Measurements from ENCODE around the gene ZNRF2. TPM values are rescaled to one million over a fixed set of nuclear protein-coding genes. Genes with fewer than 3 reads are reported as not detected.

ZNRF2 gene
- total RNA-seq, 2 experiments from 2014 or later: 20.4 to 23.6 TPM

DNA sequence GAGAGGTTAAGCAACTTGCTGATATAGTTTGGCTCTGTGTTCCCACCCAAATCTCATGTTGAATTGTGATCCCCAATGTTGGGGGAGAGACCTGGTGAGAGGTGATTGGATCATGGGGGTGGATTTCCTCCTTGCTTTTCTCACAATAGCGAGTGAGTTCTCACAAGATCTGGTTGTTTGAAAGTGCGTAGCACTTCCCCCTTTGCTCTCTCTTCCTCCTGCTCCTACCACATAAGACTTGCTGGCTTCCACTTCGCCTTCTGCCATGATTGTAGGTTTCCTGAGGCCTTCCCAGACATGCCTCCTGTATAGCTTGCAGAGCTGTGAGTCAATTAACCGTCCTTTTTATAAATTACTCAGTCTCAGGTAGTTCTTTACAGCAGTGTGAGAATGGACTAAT lies 13.5 kb upstream of the ZNRF2 start:
- ChIA-PET POLR2A (no interaction called here), CTCF (no interaction called here)
- TF ChIP-seq, protein P1, sequence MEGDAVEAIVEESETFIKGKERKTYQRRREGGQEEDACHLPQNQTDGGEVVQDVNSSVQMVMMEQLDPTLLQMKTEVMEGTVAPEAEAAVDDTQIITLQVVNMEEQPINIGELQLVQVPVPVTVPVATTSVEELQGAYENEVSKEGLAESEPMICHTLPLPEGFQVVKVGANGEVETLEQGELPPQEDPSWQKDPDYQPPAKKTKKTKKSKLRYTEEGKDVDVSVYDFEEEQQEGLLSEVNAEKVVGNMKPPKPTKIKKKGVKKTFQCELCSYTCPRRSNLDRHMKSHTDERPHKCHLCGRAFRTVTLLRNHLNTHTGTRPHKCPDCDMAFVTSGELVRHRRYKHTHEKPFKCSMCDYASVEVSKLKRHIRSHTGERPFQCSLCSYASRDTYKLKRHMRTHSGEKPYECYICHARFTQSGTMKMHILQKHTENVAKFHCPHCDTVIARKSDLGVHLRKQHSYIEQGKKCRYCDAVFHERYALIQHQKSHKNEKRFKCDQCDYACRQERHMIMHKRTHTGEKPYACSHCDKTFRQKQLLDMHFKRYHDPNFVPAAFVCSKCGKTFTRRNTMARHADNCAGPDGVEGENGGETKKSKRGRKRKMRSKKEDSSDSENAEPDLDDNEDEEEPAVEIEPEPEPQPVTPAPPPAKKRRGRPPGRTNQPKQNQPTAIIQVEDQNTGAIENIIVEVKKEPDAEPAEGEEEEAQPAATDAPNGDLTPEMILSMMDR (IDR thresholded peaks at IDR 0.05): no peak
- Histone ChIP-seq H3K4me3 (ENCODE audit: low read length) (no peak overlapping the region), H3K4me1 (ENCODE audit: insufficient read depth, low read length) (no peaks in the 10 kb centered on the region), H3K9me3 (ENCODE audit: control insufficient read depth in 1 of 2, insufficient read depth in 1 of 2, low read length in 2 of 2) (no peaks in the 10 kb centered on the region), H3K27ac (ENCODE audit: low read depth in 1 of 2, low read length in 2 of 2) (no peak overlapping the region), H3K27me3 (ENCODE audit: control insufficient read depth in 1 of 2, insufficient read depth in 2 of 2, low read length in 2 of 2) (no peaks in the 10 kb centered on the region), H3K36me3 (ENCODE audit: insufficient read depth, low read length) (no peaks in the 10 kb centered on the region)
- Mint-ChIP-seq H3K4me1 (ENCODE audit: low read depth) (no peaks in the 10 kb centered on the region), H3K4me3 (no peak overlapping the region), H3K9me3 (no peaks in the 10 kb centered on the region), H3K36me3 (ENCODE audit: low read depth) (no peaks in the 10 kb centered on the region), H3K27me3 (no peaks in the 10 kb centered on the region), H3K27ac (no peak overlapping the region)
- intact Hi-C loops (cut with DNase I, micrococcal nuclease): loop anchor here in 1 of 2 experiments (5.0 to 10.0 kb wide), 3 partner anchors 94 to 474 kb away; no protein-coding TSS in a partner anchor
- ATAC-seq (ENCODE audit: poor library complexity) (no peak), DNase-seq (no peak)

DNA sequence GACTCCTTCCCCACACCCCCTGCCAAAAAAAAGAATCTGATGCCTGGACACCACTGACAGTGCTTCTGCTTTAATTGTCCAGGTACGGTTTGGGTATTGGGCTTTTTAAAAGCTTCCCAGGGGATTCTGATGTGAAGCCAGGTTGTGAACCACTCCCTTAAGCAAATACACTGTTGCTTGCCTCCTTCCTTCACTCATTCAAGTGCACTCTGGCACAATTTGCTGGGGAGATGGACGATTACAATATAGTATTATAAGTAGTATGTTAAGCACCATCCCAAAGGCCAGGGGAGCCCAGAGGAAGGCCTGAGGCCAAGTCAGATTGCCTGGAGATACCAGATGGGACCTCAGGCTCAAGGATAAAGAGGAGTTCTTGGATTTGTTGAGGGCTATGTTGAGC lies 12.3 kb upstream of the ZNRF2 start:
- Histone ChIP-seq H3K27me3 (ENCODE audit: control insufficient read depth in 1 of 2, insufficient read depth in 2 of 2, low read length in 2 of 2) (no peaks in the 10 kb centered on the region), H3K36me3 (ENCODE audit: insufficient read depth, low read length) (no peaks in the 10 kb centered on the region), H3K4me3 (ENCODE audit: low read length) (no peak overlapping the region), H3K27ac (ENCODE audit: low read depth in 1 of 2, low read length in 2 of 2) (no peak overlapping the region), H3K9me3 (ENCODE audit: control insufficient read depth in 1 of 2, insufficient read depth in 1 of 2, low read length in 2 of 2) (no peaks in the 10 kb centered on the region), H3K4me1 (ENCODE audit: insufficient read depth, low read length) (peaks cover 6% of the 10 kb centered on the region)
- DNase-seq (no peak), ATAC-seq (ENCODE audit: poor library complexity) (no peak)
- Mint-ChIP-seq H3K9me3 (no peaks in the 10 kb centered on the region), H3K27ac (no peak overlapping the region), H3K4me1 (ENCODE audit: low read depth) (no peaks in the 10 kb centered on the region), H3K27me3 (no peaks in the 10 kb centered on the region), H3K36me3 (ENCODE audit: low read depth) (no peaks in the 10 kb centered on the region), H3K4me3 (no peak overlapping the region)
- POLR2A ChIA-PET: no interaction called here
- TF ChIP-seq, protein P1 (IDR thresholded peaks at IDR 0.05): no peak
- intact Hi-C loops (cut with DNase I, micrococcal nuclease): loop anchor here in 1 of 2 experiments (5.0 to 10.0 kb wide), 3 partner anchors 95 to 473 kb away; no protein-coding TSS in a partner anchor
- CTCF ChIA-PET: no interaction called here

GRCh38 chr7:30273552-30273951 lies 10.8 kb upstream of the ZNRF2 start:
- TF ChIP-seq, protein P1 (IDR thresholded peaks at IDR 0.05): no peak
- H3K27ac Mint-ChIP-seq: no peak overlapping the region

More at GRCh38 chr7:30273552-30273951, 10.8 kb upstream of the ZNRF2 start:
- no peak for DNase-seq
- H3K9me3 ChIP-seq (ENCODE audit: control insufficient read depth in 1 of 2, insufficient read depth in 1 of 2, low read length in 2 of 2): no peaks in the 10 kb centered on the region
- intact Hi-C loops (cut with DNase I, micrococcal nuclease): loop anchor here in 1 of 2 experiments (5.0 to 10.0 kb wide), 3 partner anchors 96 to 471 kb away; no protein-coding TSS in a partner anchor
- no peaks in the 10 kb centered on the region for H3K27me3 ChIP-seq (ENCODE audit: control insufficient read depth in 1 of 2, insufficient read depth in 2 of 2, low read length in 2 of 2)
- H3K4me3 ChIP-seq (ENCODE audit: low read length): no peak overlapping the region
- ChIA-PET POLR2A (no interaction called here), CTCF (no interaction called here)
- Mint-ChIP-seq H3K4me1 (ENCODE audit: low read depth) (no peaks in the 10 kb centered on the region), H3K27me3 (no peaks in the 10 kb centered on the region), H3K4me3 (no peak overlapping the region), H3K36me3 (ENCODE audit: low read depth) (no peaks in the 10 kb centered on the region), H3K9me3 (no peaks in the 10 kb centered on the region)
- peaks cover 6% of the 10 kb centered on the region for H3K4me1 ChIP-seq (ENCODE audit: insufficient read depth, low read length)
- no peak overlapping the region for H3K27ac ChIP-seq (ENCODE audit: low read depth in 1 of 2, low read length in 2 of 2)
- ATAC-seq (ENCODE audit: poor library complexity): no peak
- H3K36me3 ChIP-seq (ENCODE audit: insufficient read depth, low read length): no peaks in the 10 kb centered on the region

Measured in CD4-positive, alpha-beta T cell (primary cell).